H1 (cell line): ENCODE results near the gene CACNA1B.

Experiments used
- CHD2 ChIP-seq: IDR thresholded peaks from 2 replicates; pipeline ENCODE4 v1.6.1; 2012; ENCODE audit warnings: low read length, improper control_type of control experiment
- NRF1 ChIP-seq: IDR thresholded peaks from 2 replicates; pipeline ENCODE4 v1.6.1; 2011; ENCODE audit warnings: mild to moderate bottlenecking, low read depth, low read length, improper control_type of control experiment
- POLR2A ChIP-seq, 2 experiments: IDR thresholded peaks; 1 replicate in 1 of 2; 2 replicates in 1 of 2; pipeline ENCODE4 v1.6.1; 2011; ENCODE audit warnings: low read depth in 2 of 2, low read length in 2 of 2, mild to moderate bottlenecking in 2 of 2; ENCODE audit errors: control extremely low read depth in 1 of 2
- RAD21 ChIP-seq, 2 experiments: IDR thresholded peaks in 1 of 2; conservative IDR thresholded peaks in 1 of 2; 2 replicates each; pipeline ENCODE4 v1.6.1; 2011; ENCODE audit warnings: low read depth in 2 of 2, low read length in 2 of 2, improper control_type of control experiment in 1 of 2, inconsistent platforms in 1 of 2, mild to moderate bottlenecking in 1 of 2, moderate library complexity in 1 of 2
- SRF ChIP-seq: IDR thresholded peaks from 2 replicates; pipeline ENCODE4 v1.6.1; 2011; ENCODE audit warnings: mild to moderate bottlenecking, low read depth, low read length, moderate library complexity
- TCF12 ChIP-seq: IDR thresholded peaks from 2 replicates; pipeline ENCODE4 v1.6.1; 2011; ENCODE audit warnings: low read depth, mild to moderate bottlenecking, low read length
- TEAD4 ChIP-seq: IDR thresholded peaks from 2 replicates; pipeline ENCODE4 v1.6.1; 2012; ENCODE audit warnings: low read depth, low read length, inconsistent platforms, mixed read lengths
- TF ChIP-seq, protein P1 (sequence below), 3 experiments: IDR thresholded peaks; 1 replicate in 2 of 3; 2 replicates in 1 of 3; pipeline versions ENCODE4 v1.5.1 to v1.6.1; 2011; ENCODE audit warnings: low read length in 3 of 3, mild to moderate bottlenecking in 3 of 3, inconsistent platforms in 2 of 3, low read depth in 1 of 3, moderate library complexity in 1 of 3; ENCODE audit not compliant: insufficient read depth in 1 of 3; ENCODE audit errors: control extremely low read depth in 1 of 3

GRCh38 chr9:138070815-138071214, 193.2 kb downstream of the CACNA1B start:
- no peak for TF ChIP-seq CHD2
- TF ChIP-seq, protein P1, sequence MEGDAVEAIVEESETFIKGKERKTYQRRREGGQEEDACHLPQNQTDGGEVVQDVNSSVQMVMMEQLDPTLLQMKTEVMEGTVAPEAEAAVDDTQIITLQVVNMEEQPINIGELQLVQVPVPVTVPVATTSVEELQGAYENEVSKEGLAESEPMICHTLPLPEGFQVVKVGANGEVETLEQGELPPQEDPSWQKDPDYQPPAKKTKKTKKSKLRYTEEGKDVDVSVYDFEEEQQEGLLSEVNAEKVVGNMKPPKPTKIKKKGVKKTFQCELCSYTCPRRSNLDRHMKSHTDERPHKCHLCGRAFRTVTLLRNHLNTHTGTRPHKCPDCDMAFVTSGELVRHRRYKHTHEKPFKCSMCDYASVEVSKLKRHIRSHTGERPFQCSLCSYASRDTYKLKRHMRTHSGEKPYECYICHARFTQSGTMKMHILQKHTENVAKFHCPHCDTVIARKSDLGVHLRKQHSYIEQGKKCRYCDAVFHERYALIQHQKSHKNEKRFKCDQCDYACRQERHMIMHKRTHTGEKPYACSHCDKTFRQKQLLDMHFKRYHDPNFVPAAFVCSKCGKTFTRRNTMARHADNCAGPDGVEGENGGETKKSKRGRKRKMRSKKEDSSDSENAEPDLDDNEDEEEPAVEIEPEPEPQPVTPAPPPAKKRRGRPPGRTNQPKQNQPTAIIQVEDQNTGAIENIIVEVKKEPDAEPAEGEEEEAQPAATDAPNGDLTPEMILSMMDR (IDR thresholded peaks at IDR 0.05; ENCODE audit: control extremely low read depth in 1 of 3, insufficient read depth in 1 of 3, low read depth in 1 of 3, low read length in 3 of 3) = no peak
- TF ChIP-seq RAD21 (IDR thresholded peaks at IDR 0.05 in 1 of 2, conservative IDR thresholded peaks at IDR 0.05 in 1 of 2; ENCODE audit: low read depth in 2 of 2, low read length in 2 of 2) = no peak
- no peak for TF ChIP-seq POLR2A (IDR thresholded peaks at IDR 0.05; ENCODE audit: control extremely low read depth in 1 of 2, low read depth in 2 of 2, low read length in 2 of 2)
- no peak for TF ChIP-seq TCF12
- no peak for TF ChIP-seq NRF1
- no peak for TF ChIP-seq TEAD4
- no peak for TF ChIP-seq SRF
